ENCODE measurements around the gene INSL3.

The INSL3 gene, protein sequence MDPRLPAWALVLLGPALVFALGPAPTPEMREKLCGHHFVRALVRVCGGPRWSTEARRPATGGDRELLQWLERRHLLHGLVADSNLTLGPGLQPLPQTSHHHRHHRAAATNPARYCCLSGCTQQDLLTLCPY

DNA sequence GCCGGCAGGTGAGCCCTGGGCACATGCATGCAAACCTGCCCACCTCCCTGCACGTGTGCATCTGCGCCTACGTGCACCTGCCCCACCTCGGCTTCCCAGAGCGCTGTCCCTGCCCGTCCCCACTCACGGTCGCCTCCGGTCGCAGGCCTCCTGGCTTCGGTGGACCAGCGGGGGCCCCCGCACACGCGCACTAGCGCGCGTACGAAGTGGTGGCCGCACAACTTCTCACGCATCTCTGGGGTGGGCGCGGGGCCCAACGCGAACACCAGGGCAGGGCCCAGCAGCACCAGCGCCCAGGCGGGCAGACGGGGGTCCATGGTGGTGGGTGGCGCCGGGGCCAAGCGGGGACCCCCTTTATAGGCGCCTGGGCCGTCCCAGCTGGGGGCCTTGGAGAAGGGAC, at the start of gene INSL3:
INSL3 (minus strand) TSS at position 330 of the 400 bp plus-strand sequence; CDS start at position 317, 13 bp downstream.
- DNase-seq: no peak

DNA sequence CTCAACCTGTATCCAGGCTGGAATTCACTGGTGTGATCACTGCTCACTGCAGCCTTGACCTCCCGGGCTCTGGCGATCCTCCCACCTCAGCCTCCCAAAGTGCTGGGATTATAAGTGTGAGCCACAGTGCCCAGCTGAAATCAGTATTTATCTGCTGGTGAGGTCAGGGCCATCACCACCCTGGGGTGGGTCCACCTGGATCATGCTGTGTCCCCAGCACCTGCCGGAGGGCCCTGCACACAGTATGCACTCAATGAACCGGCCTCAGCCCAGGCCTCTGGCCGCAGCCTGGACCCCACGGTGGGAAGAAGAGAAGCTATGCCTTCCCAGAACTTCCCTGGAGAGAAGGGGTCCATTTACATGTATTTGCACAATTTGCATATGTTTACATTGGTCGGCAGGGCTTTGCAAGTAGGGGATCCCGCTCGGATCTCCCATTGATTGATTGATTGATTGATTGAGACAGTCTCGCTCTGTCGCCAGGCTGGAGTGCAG, 47.8 kb upstream of the INSL3 start:
- no peak for DNase-seq

DNA sequence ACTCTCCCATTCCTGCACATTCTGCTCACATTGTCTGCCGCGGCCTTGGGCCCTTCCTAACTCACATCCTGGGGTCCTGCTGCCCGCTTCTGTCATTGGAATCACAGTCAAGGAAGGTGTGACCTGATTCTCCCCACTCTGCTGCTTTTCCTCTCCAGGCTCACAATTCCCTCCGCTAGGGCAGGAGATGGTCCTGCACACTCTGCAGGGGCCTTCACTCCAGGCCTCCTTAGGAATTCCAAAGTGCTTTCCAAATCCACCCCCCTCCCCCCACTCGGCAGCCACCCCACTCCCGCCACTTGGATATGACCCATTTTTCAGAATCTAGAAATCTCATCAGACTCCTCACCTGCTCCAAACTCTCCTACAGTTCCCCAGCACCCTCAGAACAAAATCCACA, 47.4 kb upstream of the INSL3 start:
- no peak for DNase-seq

DNA sequence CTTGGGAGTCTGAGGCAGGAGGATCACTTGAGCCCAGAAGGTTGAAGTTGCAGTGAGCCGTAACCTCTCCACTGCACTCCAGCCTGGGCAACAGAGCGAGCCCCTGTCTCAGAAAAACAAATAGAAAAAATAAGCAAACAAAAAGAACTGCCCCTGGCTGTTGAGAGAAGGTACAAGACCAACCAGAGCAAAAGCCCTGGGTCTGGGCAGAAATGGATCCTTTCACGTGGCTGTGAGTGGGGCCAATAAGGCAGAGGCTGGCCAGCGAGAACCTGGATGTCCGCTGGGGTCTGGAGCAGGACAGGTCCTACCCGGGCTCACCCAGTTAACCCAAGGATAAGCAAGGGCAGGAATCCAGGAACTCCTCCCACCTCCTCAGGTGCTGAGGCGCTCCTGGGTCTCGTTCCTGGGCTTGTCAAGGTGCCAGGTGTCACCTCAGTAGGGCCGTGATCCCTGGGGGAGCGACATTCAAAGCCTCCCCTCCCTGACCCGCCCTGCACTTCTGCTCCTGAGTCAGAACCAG, 45.7 kb upstream of the INSL3 start:
- no peak for DNase-seq

DNA sequence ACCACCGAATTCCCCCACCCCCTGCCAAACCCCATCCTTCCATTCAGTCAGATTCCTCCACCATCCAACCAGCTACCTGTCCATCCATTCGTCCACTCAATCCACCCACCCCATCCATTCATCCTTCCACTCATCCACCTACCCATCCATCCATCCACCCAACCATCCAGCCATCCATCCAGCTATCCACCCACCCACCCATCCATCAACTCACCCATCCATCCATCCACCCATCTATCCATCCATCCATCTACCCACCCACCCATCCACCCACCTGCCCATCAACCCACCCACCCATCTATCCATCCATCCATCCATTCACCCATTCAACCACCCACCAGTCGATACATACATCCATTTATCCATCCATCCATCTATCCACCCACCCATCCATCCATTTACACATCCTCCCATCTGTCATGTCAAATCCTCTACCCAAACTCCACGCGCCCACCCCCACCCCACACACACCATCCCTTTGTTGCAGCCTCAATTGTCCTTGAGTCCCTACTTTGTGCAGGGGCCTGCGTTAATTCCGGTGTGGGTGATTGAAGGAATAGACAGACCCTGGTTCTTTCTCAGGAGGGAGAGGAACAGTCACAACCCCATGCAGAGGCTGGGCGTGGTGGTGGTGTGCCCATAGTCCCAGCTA, 45.1 kb upstream of the INSL3 start:
- DNase-seq: no peak

DNA sequence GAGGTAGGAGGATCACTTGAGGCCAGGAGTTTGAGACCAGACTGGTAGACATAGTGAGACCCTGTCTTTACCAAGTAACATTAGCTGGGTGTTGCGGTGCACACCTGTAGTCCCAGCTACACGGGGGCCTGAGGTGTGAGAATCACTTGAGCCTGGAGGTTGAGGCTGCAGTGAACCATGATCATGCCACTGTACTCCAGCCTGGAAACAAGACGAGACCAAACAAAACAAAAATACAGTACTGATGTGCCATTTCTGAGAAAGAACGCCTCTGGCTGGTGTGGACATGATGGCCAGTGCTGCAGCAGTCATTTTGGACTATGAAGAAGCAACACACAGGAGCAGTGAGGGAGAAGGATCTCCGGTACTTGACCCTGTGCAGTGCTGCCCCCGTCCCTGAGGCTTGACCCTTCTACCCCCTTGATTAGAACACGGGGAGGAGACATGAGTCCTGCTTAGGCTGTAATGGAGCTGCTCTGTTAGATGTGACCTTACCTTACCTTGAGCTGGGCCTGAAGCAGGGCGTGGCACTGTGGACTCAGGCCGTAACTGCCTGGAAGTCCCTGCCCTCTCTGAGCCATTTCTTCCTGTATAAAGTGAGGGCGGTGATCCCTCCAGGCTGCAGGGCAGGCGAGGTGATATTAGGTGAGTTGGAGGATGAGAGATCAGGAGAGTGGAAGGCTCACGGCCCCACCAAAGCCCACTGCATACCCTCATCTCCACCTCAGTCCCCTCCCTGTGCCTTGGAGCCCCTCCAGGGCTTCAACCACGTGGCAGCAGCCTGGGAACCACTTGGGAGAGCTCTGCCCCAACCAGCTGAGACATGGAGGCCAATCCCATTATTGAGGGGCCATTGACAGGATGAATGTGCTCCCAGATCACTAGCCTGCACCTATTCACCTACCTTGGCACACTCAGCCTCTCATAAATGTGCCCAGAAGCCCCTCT, 44.3 kb upstream of the INSL3 start:
- no peak for DNase-seq

DNA sequence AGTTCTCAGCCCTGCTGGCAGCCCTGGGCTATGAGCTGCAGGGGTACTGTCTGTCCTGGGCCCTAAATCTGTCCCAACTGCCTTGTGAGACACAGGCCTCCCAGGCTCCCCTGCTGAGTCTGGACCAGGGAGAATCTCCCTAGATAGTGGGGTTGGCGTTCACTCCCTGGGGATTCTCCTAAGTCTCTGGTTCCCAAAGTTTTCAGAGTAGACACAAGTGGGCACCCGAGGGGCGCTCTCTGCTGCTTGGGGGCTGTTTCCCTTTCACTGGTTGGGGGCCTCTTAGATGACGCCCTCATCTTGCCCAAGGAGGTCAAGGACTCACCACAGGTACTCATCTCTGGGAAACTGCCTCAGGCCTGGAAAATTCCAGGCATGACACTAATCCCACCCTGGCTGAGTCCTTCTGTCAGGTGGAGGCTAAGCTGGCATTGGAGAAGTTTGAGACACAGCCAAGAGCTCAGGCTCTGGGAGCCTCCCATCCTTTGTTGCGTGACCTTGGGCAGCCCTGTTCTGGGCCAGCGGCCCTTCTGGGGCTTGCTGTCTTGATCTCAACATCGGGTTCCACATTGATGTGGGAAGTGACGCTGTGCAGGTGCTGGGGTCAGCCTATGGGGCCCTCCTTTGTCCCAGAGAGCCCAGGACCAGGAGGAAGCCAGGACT, 42.3 kb upstream of the INSL3 start:
- DNase-seq: no peak

DNA sequence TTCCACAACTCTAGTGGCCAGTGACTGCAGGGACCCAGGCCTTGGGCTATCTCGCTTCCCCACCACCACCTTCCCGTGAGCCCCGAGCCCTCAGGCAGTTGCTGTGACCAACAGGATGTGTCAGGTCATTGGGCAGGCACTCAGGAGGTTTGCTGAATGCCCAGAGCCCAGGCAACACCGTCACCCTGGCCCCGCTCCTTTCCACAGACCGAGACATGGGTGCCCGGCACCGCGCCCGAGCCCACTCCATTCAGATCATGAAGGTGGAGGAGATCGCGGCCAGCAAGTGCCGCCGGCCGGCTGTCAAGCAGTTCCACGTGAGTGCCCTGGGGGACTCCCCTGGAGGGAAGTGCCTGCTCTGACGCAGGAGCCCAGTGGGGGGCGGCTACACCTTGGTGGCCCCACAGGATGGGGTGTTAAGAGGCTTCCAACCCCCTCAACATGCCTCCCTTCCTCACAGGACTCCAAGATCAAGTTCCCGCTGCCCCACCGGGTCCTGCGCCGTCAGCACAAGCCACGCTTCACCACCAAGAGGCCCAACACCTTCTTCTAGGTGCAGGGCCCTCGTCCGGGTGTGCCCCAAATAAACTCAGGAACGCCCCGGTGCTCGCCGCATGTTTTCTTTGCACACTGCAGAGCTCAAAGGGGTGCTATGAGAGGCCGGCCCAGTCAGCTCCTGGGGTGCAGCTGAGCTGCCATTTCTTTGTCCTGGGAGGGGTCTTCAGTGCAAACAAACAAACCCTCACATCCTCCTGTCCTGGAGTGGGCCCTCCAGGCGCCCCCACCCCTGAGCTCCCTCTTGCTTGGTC, 41.6 kb upstream of the INSL3 start:
- DNase-seq: no peak

DNA sequence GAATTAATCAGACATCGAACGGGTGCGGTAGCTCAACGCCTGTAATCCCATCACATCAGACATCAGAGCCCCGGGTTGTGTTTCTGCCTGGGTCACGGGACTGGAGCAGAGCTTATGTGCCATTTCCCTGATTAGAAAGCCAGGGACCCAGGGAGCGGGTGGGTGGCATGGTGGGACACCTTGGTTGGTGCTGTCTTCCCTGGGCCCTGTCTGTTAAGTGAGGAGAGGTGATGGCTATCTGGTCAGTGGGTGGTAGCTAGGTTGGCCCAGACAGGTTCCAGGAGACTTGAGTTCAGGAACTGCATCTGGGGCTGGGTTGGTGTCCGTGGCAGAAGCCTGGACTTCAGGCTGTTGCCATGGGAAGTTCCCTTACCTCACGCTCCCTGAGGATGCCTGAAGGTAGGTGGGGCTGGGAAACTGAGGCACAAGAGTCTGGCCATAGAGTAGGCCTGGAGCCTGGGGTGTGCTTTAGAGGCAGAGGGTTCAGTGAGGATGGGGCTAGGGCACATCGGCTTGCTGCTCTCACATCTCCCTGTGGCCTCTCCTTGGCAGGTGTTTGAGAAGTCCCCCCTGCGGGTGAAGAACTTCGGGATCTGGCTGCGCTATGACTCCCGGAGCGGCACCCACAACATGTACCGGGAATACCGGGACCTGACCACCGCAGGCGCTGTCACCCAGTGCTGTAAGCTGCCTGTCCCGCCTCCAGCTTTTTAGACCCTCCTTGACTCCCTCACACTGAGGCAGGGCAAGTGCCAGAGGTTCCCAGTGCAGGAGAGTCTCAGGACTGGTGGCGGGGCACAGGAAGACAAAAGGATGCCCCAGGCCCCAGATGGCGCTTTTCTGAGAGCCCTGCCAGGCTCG, 40.5 kb upstream of the INSL3 start:
- DNase-seq: no peak

DNA sequence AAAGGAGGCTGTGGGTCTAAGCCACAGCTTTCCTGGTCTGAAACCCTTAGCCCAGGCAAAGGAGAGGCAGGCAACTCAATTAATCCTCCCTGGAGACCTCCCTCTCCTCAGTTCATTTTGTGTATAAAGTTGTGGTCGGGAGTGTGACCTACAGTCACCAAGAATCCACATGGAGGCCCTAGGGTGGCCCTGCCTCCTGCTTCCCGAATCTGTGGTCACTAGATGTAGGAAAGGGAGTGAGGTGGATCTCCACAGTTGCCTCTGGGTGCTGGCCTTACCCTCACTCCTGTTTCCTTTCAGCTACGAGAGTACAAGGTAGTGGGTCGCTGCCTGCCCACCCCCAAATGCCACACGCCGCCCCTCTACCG, 39.7 kb upstream of the INSL3 start:
- DNase-seq: no peak

DNA sequence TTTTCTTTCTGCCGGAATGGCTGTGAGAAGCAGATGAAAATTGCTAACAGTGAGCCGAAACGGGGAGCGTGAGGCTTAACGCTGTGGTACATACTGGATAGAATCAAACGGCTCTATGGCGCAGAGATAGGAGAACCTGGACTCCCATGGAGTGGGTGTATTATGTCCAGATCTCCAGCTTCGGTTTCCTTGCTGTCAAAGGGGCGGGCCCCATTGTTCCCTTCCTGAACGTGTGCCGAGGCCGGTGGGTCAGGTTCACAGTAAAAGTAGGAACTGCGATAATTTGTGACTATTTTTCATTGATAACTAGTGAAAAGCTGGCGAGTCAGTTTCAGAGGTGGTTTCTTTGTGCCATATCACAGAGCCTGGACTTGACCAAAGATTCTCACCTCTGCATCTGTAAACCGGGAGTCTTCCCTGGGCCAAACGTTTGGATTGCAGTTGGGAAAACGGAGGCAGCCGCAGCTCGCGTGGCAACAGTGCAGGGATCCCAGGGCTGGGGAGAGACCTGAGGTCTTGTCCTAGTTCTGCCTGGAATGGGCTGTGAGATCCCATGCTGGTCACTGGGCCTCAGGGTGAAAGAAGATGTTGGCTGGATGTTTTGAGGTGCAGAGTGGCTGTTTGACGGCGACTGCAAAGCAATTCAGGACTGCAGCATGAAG, 39.1 kb upstream of the INSL3 start:
- DNase-seq: no peak

DNA sequence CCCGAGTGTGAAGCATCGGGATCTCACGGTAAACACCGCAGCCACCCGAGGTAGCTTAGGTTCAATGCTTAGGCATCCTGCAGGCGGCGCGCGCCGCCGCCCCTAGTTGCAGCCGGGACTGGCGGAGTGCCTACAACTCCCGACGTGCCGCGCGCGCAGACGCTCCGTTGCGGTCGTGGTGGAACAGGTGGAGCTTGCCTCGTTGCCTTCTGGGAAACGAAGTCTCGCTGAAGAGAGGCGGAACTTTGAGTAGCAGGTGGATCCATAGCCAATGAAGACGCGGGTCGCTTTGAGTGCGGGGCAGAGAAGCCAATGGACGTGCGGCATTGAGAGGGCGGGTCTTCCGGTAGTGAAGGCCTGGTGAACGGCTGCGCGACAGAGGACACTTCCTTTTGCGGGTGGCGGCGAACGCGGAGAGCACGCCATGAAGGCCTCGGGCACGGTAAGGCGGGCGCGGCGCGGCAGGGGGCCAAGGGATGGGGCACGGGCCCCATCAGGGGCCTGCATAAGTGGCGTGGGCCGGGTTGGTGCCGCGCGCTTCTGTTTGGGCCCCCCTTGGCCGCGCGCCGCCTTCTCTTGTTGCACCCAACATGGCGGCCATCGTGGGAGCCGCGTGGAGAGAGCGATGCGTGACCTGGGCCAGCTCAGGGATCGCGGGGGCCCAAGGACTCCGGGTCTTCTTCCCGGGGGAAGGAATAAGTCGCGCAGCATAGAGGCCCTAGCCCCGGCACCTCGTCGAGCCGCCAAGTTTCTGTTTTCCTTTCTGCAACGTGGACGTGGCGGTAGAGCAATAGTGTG, 38.4 kb upstream of the INSL3 start, which contains the start of gene RPL18A:
RPL18A (plus strand) TSS at position 378 of the 798 bp plus-strand sequence; CDS start at position 425, 47 bp downstream.
- peak; percentile 99 for DNase-seq

DNA sequence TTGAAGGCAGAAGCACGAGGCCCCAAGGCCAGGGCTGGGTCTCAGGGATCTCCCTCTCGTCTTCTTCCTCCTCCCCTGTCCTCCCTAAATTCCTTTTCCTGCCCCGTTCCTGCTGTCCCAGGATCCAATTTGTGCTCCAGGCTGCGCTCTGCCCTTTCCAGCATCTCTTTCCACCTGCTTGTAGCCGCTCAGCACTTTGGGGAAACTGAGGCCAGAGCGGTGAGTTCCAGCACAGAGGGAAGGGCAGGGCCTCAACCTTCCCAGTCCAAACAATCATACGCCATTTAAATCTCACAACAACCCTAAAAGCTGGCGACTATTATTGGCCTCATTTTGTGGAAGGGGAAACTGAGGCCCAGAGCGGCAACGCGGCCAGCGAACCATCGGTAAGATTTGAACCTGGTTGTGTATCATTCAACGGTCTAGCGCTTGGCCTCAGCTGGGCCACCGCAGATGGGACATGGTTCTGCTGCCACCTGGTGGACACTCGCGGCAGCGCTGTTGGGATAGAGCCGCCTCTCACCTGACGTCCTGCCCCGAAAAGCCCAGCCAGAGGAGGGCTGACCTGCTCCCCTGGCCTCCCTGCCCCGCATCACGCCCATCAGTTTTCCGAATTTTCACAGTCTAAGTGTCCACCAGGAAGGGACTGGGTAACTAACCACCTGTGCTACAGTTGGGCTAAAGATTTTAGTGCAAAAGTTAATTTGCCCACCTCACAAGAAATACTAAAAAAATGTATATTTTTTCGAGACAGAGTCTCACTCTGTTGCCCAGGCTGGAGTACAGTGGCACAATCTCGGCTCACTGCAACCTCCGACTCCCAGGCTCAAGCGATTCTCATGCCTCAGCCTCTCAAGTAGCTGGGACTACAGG, 34.2 kb upstream of the INSL3 start:
- peak; percentile 84 for DNase-seq

DNA sequence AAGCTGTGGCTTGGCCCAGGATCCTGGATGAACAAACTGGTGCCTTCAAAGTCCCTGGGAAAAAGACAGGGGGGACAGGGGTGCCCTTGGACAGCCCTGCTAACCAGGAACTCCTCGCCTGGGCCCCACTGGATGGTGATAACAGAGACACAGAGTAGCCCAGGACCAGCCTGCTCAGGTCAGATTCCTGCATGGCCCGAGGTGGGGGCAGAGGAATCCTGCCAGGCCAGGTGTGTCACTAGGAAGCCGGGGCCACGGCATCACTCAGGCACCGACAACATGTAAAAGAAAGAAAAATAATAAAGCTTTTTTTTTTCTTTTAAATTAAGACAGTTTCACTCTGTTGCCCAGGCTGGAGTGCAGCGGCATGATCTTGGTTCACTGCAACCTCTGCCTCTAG, 32.7 kb upstream of the INSL3 start:
- DNase-seq: no peak

DNA sequence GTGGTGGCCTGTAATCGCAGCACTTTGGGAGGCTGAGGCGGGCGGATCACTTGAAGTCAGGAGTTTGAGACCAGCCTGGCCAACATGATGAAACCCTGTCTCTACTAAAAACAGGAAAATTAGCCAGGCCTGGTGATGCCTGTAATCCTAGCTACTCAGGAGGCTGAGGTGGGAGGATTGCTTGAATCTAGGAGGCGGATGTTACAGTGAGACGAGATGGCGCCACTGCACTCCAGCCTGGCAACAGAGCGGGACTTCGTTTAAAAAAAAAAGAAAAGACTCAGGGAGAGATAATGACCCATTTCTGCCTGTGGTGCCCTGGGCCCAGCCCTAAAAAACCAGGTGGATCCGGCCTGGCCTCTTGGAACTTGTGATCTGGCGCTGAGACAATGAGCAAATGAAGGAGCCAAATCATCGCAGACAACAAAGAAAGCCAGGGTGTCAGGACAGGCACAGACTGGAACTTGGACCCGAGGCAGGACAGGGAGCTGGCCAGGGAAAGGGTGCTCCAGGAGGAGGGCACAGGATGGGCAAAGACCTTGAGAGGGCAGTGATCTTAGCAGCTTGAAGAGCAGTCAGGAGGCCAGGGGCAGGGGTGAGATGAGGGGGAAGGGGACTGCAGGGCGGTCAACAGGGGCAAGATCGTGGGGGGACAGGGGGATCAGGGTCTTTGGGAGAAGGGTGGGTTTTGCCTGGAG, 27.4 kb upstream of the INSL3 start:
- no peak for DNase-seq

DNA sequence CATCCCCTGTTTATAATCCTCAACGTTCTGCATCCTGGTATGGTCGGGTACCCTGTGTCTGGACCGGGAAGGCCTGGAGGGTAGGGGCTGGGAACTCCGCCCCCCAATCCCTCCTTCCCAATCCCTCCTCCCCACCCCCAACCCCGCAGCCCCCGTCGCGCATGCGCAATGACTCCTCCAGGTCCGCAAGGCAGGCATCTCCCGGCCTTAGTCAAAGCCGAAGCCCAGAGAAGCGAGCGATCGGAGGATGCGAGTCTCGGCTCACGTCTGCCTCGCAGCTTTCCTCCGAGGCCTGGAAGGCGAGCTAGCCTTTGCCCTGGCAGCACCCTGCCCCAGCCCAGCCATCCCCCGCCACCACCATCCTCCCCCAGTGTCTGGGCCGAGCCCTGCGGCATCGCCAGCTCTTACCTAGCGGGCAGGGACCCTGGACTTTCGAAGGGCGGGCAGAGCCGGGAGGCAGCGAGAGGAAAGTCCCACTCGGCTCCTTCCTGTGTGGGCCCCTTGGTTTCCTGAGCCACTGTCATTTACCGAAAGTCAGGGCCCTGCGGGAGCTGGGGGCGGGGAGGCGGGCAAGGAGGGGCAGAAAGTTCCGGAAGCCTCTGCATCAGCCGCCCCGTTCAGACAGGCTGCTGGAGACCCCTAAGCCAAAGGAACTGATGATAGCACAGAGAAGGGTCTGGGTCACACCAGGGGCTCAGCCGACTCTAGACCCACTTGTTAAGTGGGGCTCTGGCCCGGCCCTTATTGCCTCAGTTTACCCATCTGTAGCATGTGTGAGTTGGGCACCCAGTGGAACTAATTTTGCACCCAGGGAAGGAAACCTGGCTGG, 26.4 kb upstream of the INSL3 start, which contains the start of gene JAK3:
JAK3 (minus strand) TSS at position 445 of the 829 bp plus-strand sequence. CDS start 3,565 bp downstream, outside the sequence.
- DNase-seq: peak; percentile 92

DNA sequence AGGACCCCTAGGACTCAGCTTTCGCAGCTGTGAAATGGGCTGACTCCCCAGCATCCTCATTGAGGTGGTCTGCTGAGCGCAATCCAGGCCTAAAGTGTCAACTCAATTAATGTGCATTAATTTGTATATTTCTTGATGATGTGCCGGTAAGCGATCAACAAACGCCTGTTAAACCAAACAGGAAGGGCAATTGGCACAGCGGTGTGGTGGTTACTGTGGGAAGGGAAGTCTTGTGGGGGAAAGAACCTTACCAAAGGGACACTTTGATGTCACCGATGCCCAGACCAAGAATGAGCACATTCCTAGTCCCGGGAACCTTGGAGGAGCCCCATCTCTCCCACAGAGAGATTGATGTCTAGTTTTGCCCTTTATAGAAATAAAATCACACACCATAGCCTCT, 24.8 kb upstream of the INSL3 start:
- DNase-seq: no peak
